CD4-positive, alpha-beta T cell (primary cell): Measurements from ENCODE around the gene CDCA7L. TPM values are rescaled to one million over a fixed set of nuclear protein-coding genes. Genes with fewer than 3 reads are reported as not detected.

Experiments
- ATAC-seq: fragments of 200-7000 bp; cut with Tn5 transposase; one replicate; pipeline ENCODE4 v1.10.0; 2022; ENCODE audit warnings: mild to moderate bottlenecking; ENCODE audit not compliant: poor library complexity
- CTCF ChIA-PET: fragments of 350-600 bp; sonication (Branson Sonifier 250); formaldehyde crosslinking; loops from one replicate; lab custom pipeline; 2021; ENCODE audit warnings: antibody characterized with exemption, inconsistent platforms; lab: Charles Lee
- POLR2A ChIA-PET: fragments of 350-600 bp; sonication (Branson Sonifier 250); formaldehyde crosslinking; loops from one replicate; lab custom pipeline; 2021; ENCODE audit warnings: antibody characterized with exemption, inconsistent platforms; lab: Charles Lee
- DNase-seq, 14 experiments: peaks; one replicate each; pipeline ENCODE4 v3.0.0-alpha.2; 2013 to 2020; ENCODE audit warnings: mixed read lengths in 2 of 14
- H3K27ac ChIP-seq, 2 donors: one replicate each; pipeline versions ENCODE4 v1.5.1 to v1.7.0; 2013; ENCODE audit warnings: low read length in 2 of 2, low read depth in 1 of 2, mild to moderate bottlenecking in 1 of 2
- H3K27me3 ChIP-seq, 2 experiments: 1 replicate in 1 of 2; 2 replicates in 1 of 2; pipeline versions ENCODE4 v1.6.1 to v1.7.0; 2013; ENCODE audit warnings: low read length in 2 of 2, control low read depth in 1 of 2, mild to moderate bottlenecking in 1 of 2, moderate library complexity in 1 of 2; ENCODE audit not compliant: insufficient read depth in 2 of 2, control insufficient read depth in 1 of 2
- H3K36me3 ChIP-seq: one replicate; pipeline ENCODE4 v1.6.1; 2013; ENCODE audit warnings: low read length, control low read depth; ENCODE audit not compliant: insufficient read depth
- H3K4me1 ChIP-seq: one replicate; pipeline ENCODE4 v1.6.1; 2013; ENCODE audit warnings: low read length, control low read depth; ENCODE audit not compliant: insufficient read depth
- H3K4me3 ChIP-seq: one replicate; pipeline ENCODE4 v1.5.1; 2013; ENCODE audit warnings: mild to moderate bottlenecking, low read length, moderate library complexity
- H3K9me3 ChIP-seq, 2 experiments: 1 replicate in 1 of 2; 2 replicates in 1 of 2; pipeline versions ENCODE4 v1.6.1 to v1.7.0; 2013; ENCODE audit warnings: low read length in 2 of 2, mild to moderate bottlenecking in 2 of 2, control low read depth in 1 of 2, moderate library complexity in 1 of 2; ENCODE audit not compliant: control insufficient read depth in 1 of 2, insufficient read depth in 1 of 2
- H3K27ac Mint-ChIP-seq: one replicate; pipeline ENCODE4 v1.8.0; 2020; ENCODE audit warnings: mixed read lengths
- H3K27me3 Mint-ChIP-seq: one replicate; pipeline ENCODE4 v1.8.0; 2021; ENCODE audit warnings: mixed read lengths
- H3K36me3 Mint-ChIP-seq: one replicate; pipeline ENCODE4 v1.8.0; 2021; ENCODE audit warnings: low read depth, mixed read lengths
- H3K4me1 Mint-ChIP-seq: one replicate; pipeline ENCODE4 v1.8.0; 2021; ENCODE audit warnings: low read depth, mixed read lengths
- H3K4me3 Mint-ChIP-seq: one replicate; pipeline ENCODE4 v1.8.0; 2020; ENCODE audit warnings: mild to moderate bottlenecking, mixed read lengths
- H3K9me3 Mint-ChIP-seq: one replicate; pipeline ENCODE4 v1.8.0; 2020; ENCODE audit warnings: mixed read lengths
- intact Hi-C, 2 experiments: fragments of 100-400 bp; cut with DNase I in 1 of 2; cut with micrococcal nuclease in 1 of 2; formaldehyde crosslinking; loops; one replicate each; pipeline versions ENCODE4 v1.15.1 to v1.9.0; 2023 to 2025; cut with DNase I, micrococcal nuclease
- total RNA-seq, 174 experiments: library from RNA in 2 of 174; stranded (reverse) in 2 of 174; gene quantifications; one replicate each; pipeline ENCODE4 v1.2.3 and lab custom pipeline; 2021 to 2026
- TF ChIP-seq, protein P1 (sequence below): fragments of 200-600 bp; IDR thresholded peaks from one replicate; pipeline ENCODE4 v1.8.0; 2022; ENCODE audit warnings: antibody characterized with exemption, mild to moderate bottlenecking

The CDCA7L gene
- total RNA-seq, 2 experiments from 2014 or later = 23.1 to 23.7 TPM

GRCh38 chr7:21902240-21902639 is 43.5 kb downstream of the CDCA7L start:
- H3K36me3 ChIP-seq = peaks cover 18% of the 10 kb centered on the region
- H3K4me3 Mint-ChIP-seq = no peak overlapping the region
- peaks cover 68% of the 10 kb centered on the region for H3K36me3 Mint-ChIP-seq
- no peaks in the 10 kb centered on the region for H3K27me3 ChIP-seq
- intact Hi-C loops = no loop called here
- H3K4me1 Mint-ChIP-seq = peaks cover 23% of the 10 kb centered on the region
- no peaks in the 10 kb centered on the region for H3K9me3 Mint-ChIP-seq
- H3K9me3 ChIP-seq = no peaks in the 10 kb centered on the region
- POLR2A ChIA-PET = no interaction called here
- H3K27ac ChIP-seq = no peak overlapping the region
- CTCF ChIA-PET = no interaction called here
- H3K4me1 ChIP-seq = peaks cover 16% of the 10 kb centered on the region
- H3K4me3 ChIP-seq = no peak overlapping the region
- TF ChIP-seq, protein P1, sequence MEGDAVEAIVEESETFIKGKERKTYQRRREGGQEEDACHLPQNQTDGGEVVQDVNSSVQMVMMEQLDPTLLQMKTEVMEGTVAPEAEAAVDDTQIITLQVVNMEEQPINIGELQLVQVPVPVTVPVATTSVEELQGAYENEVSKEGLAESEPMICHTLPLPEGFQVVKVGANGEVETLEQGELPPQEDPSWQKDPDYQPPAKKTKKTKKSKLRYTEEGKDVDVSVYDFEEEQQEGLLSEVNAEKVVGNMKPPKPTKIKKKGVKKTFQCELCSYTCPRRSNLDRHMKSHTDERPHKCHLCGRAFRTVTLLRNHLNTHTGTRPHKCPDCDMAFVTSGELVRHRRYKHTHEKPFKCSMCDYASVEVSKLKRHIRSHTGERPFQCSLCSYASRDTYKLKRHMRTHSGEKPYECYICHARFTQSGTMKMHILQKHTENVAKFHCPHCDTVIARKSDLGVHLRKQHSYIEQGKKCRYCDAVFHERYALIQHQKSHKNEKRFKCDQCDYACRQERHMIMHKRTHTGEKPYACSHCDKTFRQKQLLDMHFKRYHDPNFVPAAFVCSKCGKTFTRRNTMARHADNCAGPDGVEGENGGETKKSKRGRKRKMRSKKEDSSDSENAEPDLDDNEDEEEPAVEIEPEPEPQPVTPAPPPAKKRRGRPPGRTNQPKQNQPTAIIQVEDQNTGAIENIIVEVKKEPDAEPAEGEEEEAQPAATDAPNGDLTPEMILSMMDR = no peak
- ATAC-seq (no peak), DNase-seq (no peak)
- no peak overlapping the region for H3K27ac Mint-ChIP-seq
- no peaks in the 10 kb centered on the region for H3K27me3 Mint-ChIP-seq

DNA sequence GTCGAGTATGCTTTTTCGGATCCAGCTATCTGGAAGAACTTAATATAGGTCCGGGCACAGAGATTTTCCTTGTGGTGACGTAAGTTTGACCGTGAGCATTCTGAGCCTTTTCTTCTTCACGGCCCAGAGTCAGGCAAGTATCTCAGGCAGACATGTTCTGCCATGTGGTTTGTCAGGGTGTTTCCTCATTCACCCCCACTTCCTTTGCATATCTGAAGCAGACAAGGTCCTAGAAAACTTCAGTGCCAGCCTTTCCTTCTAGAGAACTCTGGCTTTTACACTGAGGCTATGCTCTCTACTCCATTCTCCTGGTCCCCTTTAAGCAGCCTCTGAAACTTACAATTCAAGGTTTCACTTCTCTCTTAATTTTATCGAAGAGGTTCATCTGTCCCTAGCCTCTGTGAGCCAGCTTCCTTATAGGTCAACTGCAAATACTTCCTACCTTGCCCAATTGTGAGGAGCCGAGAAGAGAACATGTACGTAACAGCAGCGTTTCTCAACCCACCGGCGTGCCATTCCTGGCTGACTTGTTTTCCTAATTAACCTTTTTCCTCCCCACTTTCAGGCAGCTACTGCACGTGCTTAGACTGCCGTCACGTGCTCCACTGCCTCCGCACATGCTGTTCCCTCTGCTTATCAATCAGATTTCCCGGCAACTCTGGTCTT is 47.3 kb downstream of the CDCA7L start:
- peak in 7 of 14 experiments; percentile 2 to 57 (median 24) for DNase-seq
- ChIA-PET CTCF (no interaction called here), POLR2A (interaction anchor here (0.7 to 1.3 kb wide), 2 partner anchors 47 to 471 kb away, joined by 3 to 4 read pairs; partner anchors contain the start of gene CDCA7L)
- peak overlapping the region; percentile 79 for H3K4me3 Mint-ChIP-seq
- Histone ChIP-seq H3K4me3 (peak overlapping the region; percentile 44), H3K27me3 (no peaks in the 10 kb centered on the region), H3K9me3 (no peaks in the 10 kb centered on the region), H3K4me1 (peaks cover 17% of the 10 kb centered on the region), H3K36me3 (peaks cover 9% of the 10 kb centered on the region), H3K27ac (peak overlapping the region in 1 of 2 donors; percentile 52)
- peaks cover 27% of the 10 kb centered on the region for H3K4me1 Mint-ChIP-seq
- TF ChIP-seq, protein P1 = no peak
- peak; percentile 86 for ATAC-seq
- H3K9me3 Mint-ChIP-seq = no peaks in the 10 kb centered on the region
- intact Hi-C loops = no loop called here
- peak overlapping the region; percentile 78 for H3K27ac Mint-ChIP-seq
- H3K36me3 Mint-ChIP-seq = peaks cover 32% of the 10 kb centered on the region
- no peaks in the 10 kb centered on the region for H3K27me3 Mint-ChIP-seq

DNA sequence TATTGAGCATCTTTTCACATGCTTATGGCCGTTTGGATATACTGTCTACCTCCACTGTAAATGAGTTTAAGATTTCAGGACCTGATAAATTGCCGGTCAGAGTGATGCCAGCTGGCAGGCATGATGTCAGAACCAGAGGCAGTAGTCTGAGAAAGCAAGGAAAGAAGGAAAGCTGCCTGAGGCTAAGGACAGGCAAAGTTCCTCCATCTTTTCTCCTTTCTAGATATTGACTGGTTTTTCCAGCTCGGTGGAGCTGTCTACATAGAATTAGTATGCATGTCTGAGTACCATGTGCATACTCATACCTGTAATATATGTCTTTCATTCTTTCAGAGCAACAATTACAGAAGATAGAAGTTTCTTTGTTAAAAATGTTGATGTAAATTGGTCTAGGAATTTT is 52.3 kb downstream of the CDCA7L start:
- Histone ChIP-seq H3K27me3 (no peaks in the 10 kb centered on the region), H3K27ac (no peak overlapping the region), H3K9me3 (no peaks in the 10 kb centered on the region), H3K4me3 (no peak overlapping the region), H3K36me3 (no peaks in the 10 kb centered on the region), H3K4me1 (peaks cover 11% of the 10 kb centered on the region)
- Mint-ChIP-seq H3K27ac (no peak overlapping the region), H3K36me3 (no peaks in the 10 kb centered on the region), H3K4me3 (no peak overlapping the region), H3K4me1 (peaks cover 11% of the 10 kb centered on the region), H3K27me3 (no peaks in the 10 kb centered on the region), H3K9me3 (no peaks in the 10 kb centered on the region)
- ChIA-PET POLR2A (no interaction called here), CTCF (no interaction called here)
- DNase-seq (no peak), ATAC-seq (no peak)
- TF ChIP-seq, protein P1 = no peak
- intact Hi-C loops = no loop called here
